Suppressor macrophage (primary cell): Measurements from ENCODE around the gene HTR1A.

Experiments
- DNase-seq, 4 experiments: peaks; one replicate each; pipeline ENCODE4 v3.0.0-alpha.2; 2020 to 2022
- total RNA-seq, 17 experiments: gene quantifications; one replicate each; lab custom pipeline; 2026; ENCODE audit warnings: mixed read lengths in 6 of 17, inconsistent platforms in 3 of 17; lab: John Stamatoyannopoulos, UW

HTR1A gene
- total RNA-seq: 0 to 2.3 (median 0) reads per million in 17 experiments

DNA sequence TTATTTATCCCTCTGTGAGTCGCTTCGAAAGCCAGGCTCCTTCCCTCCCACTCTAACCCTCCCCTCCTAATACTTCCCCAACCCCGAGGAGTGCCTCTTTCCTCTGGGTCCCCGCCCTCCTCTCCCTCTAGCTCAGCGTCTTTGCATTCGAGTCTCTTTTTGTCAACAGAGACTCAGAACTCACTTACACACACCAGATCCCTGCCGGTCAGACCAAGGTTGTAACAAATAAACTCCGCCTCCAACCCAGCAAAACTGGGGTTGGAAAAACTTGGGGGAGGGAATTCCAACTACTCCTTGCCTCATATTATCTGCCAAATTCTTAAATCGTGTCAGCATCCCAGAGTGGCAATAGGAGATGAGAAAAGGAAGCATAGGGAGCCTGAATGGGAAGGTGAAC is at the start of gene HTR1A:
HTR1A (minus strand) TSS at position 167 of the 400 bp plus-strand sequence. CDS start 726 bp downstream, outside the sequence.
- no peak for DNase-seq

GRCh38 chr5:64003966-64004365 is 41.7 kb upstream of the HTR1A start:
- DNase-seq: no peak

DNA sequence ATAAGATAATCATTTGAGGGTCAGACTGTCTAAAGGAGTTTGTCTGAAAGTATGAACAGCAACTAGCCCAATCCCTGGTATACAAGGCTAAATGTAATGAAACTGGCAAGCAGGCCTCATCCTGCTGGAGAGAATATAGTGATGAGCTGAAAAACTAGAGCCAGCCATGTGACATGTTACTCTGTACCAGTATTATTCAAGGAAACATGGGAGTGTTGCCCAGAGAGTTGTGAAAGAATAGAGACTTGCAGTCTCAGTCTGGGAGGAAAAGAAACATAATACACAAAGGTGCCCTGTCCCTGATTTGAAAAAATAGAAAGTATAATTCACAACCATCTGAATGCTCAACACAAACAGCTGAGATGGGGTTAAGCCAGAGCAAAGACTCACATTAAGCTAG is 37.9 kb upstream of the HTR1A start:
- no peak for DNase-seq

GRCh38 chr5:63987053-63987452 is 24.8 kb upstream of the HTR1A start:
- DNase-seq: no peak

- no peak for DNase-seq
Measured at GRCh38 chr5:63981864-63982263, 19.6 kb upstream of the HTR1A start.

DNA sequence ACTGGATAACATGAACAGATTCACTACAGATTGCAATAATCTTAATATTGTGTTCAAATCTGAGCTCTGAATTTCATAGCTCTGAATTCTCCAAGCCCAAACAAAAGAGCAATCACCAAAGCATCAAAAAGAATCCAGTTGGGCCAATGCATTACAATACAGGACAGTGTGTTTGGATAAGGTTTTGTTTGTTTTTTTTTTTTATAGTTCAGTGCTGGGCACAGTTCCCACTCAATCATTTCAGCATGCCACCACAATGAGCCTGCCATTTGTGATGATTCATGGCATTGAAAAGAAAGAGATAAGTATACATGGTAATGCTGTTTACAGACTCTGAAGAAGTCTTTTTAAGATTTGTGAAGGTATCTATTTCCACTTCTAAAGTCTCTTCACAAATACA is 1.7 kb upstream of the HTR1A start:
- DNase-seq: no peak

- DNase-seq: peak; percentile 68 to 87 (median 79)
Measured at GRCh38 chr5:63963080-63963735, 963 bp upstream of the HTR1A start.

DNA sequence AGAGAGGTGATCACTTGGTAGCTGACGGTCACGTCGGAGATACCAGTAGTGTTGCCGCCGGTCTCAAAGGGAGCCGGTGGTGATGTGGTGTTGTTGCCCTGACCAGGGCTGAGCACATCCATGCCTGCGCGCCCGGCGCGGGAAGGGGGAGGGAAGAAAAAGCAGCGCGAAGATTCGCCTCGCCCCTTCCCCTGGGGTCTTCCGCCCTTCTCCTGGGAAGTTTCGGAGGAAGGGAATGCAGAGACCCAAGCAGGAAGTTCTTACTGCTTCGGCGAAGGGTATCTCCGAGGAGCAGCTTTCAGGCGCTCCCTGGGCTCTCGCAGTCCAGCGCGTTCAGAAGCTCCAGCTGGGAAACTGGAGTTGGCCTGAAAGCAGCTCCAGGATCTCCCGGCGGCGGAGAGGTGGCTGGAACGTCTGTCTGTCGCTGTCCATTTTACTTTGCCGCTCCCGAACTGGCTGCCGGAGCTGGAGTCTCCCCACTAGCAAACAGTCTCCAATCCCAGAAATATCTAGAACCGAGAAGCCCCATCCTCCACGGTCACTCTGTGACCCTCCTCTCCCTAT is 565 bp downstream of the HTR1A start:
- DNase-seq: no peak

- no peak for DNase-seq
Measured at GRCh38 chr5:63961125-63961597, 1.1 kb downstream of the HTR1A start.

- no peak for DNase-seq
Measured at GRCh38 chr5:63960646-63961045, 1.6 kb downstream of the HTR1A start.

GRCh38 chr5:63959177-63959982 is 2.9 kb downstream of the HTR1A start:
- DNase-seq: no peak

- DNase-seq: no peak
Measured at GRCh38 chr5:63958654-63959053, 3.6 kb downstream of the HTR1A start.

DNA sequence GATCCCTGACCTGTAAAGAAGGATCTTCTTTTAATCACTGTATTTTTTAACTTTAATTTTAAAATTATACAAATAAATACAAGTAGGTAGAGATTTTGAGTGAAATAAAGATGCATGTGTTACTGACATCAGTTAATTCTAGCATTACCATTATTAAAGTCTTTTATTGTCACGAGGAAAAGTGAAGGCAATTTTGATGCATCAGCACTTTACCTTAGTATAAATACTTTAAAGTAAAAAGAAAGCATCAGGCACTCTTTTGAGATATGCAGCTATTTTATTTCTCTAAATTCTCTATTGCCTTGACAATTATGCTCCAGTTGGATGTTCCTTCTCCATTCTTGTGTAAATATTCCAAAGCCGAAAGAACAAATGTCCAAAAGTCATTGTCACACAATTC is 4.6 kb downstream of the HTR1A start:
- no peak for DNase-seq

DNA sequence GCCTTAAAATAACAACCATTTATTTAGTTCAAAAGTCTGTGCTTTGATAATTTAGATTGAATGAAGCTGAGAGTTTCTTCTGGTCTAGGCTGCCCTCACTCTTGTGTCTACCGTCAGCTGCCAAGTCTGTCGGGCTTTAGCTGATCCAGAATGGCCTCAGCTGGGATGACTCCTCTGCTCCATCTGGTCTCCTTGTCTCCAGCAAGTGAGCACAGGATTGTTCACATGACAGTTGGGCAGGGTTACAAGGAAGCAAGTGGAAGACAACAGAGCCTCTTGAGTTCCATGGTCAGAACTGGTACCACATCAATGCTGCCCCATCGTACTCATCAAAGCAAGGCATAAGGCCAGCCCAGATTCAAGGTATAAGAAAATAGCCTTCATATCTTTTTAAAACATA is 9.0 kb downstream of the HTR1A start:
- no peak for DNase-seq

DNA sequence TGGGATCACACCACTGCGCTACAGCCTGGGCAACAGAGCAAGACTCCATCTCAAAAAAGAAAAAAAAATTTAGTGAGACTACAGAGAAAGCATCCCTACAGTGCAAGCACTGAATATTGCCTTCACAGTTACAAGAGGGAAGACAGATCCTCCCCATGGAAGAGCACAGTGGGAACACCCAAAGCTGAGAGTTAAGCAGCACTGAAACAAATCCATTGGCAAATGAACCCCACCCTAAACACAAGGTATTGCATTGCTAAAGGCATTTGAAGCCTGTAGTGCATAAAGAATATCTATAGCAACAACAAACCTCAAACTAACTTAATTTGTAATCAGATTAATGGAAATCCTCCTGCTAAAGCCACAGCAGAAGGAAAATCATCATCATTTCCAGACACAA is 27.1 kb downstream of the HTR1A start:
- DNase-seq: no peak

- no peak for DNase-seq
Measured at GRCh38 chr5:63931836-63932235, 30.4 kb downstream of the HTR1A start.

GRCh38 chr5:63928451-63928850 is 33.8 kb downstream of the HTR1A start:
- DNase-seq: no peak

DNA sequence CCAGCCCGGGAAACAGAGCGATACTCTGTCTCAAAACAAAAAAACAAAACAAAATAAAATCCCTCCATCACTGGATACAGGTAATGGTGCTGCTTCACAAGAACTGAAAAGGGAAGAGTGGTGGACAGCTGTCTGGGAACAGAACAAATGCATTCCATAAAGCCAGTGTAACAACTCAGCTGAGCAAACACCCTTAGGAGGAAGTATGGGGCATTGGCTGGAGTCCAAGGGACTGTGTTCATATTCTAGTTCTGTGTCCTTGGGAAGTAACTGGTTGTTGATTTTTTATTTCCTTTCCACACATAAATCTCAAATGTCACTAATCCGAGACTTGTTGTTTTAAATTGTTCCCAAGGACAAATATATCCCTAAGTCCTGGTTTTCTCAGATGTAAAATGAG is 38.3 kb downstream of the HTR1A start:
- DNase-seq: peak in 1 of 4 experiments; percentile 0

DNA sequence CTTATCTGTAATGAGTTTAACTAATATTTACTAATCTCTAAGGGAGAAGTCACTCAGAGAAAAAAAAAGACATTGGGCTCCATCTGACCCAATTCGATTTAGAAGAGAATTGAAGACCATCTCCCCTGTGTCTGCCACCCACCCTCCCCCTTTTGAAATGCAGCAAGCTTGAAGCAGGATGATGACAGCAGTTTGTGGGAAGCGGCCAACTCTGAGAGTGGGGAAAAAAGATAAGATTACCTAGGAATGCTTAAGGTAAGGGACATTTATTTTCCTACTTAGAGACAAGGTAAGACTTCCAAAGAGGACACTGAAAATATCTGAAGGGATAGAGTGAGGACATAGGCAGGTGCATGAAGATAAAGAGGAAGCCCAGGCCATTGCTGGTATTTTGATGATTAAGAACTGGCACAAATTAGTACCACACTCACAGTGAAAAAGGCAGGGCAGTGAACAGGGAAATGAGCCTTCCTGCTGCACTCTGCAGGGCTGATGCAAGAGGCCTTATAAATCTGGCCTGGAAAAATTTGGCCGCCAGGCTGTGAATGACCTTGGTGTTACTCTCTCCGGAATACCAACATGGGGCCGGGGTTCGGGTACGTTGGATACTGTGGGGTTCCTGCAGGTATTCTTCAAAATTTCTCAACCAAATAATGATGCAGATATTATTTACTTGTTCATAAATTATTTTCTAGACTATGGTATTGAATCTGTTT is 42.3 kb downstream of the HTR1A start:
- no peak for DNase-seq

- no peak for DNase-seq
Measured at GRCh38 chr5:63916786-63917185, 45.5 kb downstream of the HTR1A start.

- no peak for DNase-seq
Measured at GRCh38 chr5:63911871-63912270, 50.4 kb downstream of the HTR1A start.
